Anterior cingulate cortex (tissue), 58 donors: ENCODE results near the gene STXBP6.
A peak's percentile ranks its signal among the peaks of the same experiment; 100 is the strongest.
"Not testable (repeated sequence)": the region's sequence is repeated elsewhere in the genome, so short reads cannot be mapped to it uniquely, and the experiment has no call there.

Experiments used
- DNase-seq, 58 donors: peaks; one replicate each; lab custom pipeline; 2025; lab: John Stamatoyannopoulos, UW

STXBP6 gene

GRCh38 chr14:24962118-24962517 lies 87.8 kb downstream of the STXBP6 start:
- not testable (repeated sequence) for DNase-seq

GRCh38 chr14:24960816-24961215 lies 89.1 kb downstream of the STXBP6 start:
- no peak for DNase-seq

DNA sequence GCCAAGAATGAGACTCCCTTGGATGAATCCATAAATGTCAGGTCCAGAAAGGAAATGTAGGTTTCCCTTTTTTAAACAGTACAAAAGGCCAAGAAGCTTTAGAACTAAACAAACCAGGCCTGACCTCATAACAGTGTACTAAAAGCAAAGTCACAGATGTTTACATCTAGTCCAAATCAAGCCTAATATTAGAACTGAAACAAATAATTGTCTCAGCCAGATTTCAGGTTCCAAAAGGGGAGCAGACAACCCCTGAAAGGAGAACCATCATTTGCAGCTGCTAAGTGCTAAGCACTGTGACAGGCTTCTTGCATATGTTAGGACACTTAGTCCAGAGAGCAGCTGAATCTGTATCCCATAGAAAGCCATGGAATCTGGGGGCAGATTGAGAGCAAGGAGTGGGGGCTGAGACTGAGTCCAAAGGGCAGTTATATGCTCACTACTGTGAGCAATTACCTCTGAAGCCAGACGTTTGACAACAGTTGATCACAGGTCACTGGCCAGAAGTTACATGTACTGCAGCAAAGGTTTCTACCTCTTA lies 90.1 kb downstream of the STXBP6 start:
- no peak for DNase-seq

DNA sequence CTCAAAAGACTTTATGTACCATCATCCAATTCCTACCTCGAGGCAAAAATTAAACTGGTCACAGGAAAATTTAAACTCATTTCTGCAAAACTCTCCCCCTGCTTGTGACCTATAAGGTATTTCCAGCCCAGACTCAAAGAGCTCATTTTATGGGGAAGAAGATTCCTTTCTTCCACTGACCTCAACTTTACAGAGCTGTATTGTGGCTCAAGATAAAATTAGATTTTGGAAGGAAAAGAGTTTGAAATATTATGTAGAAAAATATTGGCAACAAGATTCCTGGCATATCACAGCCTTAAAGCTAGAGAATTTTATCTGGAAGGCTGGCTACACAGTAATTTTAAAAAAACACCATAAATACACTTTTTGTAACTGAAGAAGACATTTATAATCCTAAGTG lies 91.7 kb downstream of the STXBP6 start:
- DNase-seq = no peak

GRCh38 chr14:24957814-24958213 lies 92.1 kb downstream of the STXBP6 start:
- DNase-seq = no peak

- DNase-seq = no peak
Measured at GRCh38 chr14:24956104-24956503, 93.8 kb downstream of the STXBP6 start.

DNA sequence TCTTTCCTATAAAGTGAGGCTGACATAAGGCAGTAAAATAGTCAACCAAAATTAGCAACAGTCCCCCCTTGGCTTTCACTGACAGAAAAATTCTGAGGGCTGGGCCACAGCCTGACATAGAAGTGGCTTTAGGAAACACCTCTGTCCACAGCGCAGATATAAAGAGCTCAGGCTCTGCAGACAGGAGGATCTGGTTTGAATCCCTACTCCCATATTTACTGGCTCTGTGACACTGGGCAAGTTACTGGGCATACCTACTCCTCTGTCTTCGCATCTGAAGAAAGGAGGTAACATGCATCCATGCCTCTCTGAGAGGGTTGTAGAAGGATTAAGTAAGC lies 95.3 kb downstream of the STXBP6 start:
- no peak for DNase-seq

DNA sequence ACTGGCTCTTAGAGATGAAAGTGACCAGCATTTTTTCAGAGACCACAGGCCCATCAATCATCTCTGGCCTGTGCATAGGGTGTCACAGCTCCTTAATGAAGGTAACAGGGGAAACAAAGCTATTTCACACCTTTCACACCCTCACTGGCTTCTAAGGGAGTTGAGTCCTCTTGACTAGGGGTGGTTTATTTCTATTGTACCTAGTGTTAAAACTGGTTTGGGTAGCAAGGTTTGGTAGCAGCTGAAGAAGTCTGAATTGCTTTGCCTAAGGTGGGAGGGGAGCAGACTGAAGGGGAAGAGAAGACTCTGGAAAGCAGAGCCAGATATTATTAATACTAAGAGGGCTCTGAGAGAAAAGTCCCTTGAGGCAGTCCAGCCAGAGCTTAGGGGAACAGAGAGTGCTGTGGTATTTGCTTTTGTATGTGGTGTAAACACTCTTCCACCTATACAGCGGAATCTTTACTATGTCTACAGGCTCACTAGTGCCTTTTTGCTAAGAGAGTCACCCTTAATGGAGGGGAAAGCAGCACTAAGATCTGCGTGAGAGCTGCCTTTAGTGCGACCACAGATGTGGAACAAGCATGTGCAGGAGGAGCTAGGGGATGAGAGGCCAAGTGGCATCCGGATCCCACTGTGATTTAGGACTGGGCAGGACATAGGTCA lies 95.8 kb downstream of the STXBP6 start:
- no peak for DNase-seq

- DNase-seq = peak in 29 of 58 donors; percentile 6 to 73 (median 23)
Measured at GRCh38 chr14:24952851-24953666, 96.9 kb downstream of the STXBP6 start.

DNA sequence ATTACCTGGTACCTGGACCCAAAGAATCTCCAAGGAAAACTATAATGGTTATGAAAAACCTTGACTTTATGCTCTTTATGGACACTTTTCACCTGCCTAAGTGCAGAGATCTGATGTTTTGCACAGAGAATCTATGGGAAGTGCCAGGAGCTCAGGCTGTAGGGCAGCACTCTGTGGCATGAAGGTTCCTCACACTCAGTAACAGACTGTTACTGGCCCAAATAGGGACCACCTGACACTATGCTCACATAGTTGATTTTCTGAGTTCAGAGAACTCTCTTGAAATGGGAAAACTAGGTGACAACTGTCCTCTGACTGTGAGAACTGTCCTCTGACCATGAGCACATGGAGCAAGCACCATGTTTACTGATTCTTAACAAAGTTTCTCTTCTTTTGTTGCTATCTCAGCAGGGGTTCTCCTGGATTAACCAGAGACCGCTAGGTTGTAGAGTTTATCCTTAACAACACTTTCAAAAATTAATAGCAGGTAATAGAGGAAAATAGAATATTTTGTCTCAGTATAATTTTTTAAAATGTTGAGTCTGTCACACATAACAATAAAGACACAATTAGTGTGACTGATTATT lies 101.6 kb downstream of the STXBP6 start:
- DNase-seq = no peak

- no peak for DNase-seq
Measured at GRCh38 chr14:24947131-24947530, 102.8 kb downstream of the STXBP6 start.

- DNase-seq = peak in 2 of 58 donors; percentile 28 to 30
Measured at GRCh38 chr14:24944800-24945199, 105.1 kb downstream of the STXBP6 start.

- DNase-seq = no peak
Measured at GRCh38 chr14:24943024-24943423, 106.9 kb downstream of the STXBP6 start.

DNA sequence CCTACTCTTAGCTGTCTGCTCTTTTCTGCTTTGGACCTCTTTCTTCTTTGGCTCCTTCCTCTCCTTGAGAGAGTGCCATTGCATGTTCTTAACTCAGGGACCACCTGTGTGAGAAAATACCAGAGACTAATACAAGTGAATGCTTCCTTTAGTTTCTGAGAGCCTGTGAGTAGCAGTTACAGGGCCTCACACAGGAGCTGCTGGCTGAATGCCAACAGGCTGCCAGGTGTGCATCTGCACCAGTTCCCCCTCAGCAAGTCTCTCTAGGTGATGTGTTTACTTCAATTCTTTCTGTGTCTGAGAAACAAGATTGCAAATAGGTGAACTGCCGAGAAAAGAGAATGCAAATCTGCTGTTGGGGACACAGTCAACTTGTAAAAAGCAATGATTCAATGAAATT lies 108.2 kb downstream of the STXBP6 start:
- peak in 1 of 58 donors; percentile 8 for DNase-seq

- no peak for DNase-seq
Measured at GRCh38 chr14:24940213-24940783, 109.6 kb downstream of the STXBP6 start.

- DNase-seq = no peak
Measured at GRCh38 chr14:24938593-24938992, 111.4 kb downstream of the STXBP6 start.

DNA sequence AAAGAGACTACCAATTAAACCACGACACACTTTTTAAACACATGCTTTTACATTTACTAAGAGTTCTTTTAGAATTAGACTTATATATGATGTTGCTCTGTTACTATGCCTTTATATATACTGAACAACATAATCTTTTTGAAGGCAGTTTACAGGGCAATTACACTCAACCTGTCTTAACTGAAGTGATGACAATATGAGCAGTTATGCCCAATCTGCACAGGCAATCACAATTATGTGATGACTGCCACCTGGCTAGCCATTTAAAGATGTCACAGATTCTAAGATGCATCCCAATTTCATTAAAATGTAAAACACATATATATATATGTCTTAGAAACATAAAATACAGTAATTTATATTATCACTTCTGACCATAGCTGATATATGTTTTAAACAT lies 112.6 kb downstream of the STXBP6 start:
- no peak for DNase-seq

DNA sequence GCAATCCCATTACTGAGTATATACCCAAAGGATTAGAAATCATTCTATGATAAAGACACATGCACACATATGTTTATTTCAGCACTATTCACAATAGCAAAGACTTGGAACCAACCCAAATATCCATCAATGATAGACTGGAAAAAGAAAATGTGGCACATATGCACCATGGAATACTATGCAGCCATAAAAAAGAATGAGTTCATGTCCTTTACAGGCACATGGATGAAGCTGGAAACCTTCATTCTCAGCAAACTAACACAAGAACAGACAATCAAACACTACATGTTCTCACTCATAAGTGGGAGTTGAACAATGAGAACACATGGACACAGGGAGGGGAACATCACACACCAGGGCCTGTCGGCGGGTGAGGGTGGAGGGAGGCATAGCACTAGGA lies 113.2 kb downstream of the STXBP6 start:
- DNase-seq = not testable (repeated sequence)

- no peak for DNase-seq
Measured at GRCh38 chr14:24935796-24936195, 114.2 kb downstream of the STXBP6 start.

DNA sequence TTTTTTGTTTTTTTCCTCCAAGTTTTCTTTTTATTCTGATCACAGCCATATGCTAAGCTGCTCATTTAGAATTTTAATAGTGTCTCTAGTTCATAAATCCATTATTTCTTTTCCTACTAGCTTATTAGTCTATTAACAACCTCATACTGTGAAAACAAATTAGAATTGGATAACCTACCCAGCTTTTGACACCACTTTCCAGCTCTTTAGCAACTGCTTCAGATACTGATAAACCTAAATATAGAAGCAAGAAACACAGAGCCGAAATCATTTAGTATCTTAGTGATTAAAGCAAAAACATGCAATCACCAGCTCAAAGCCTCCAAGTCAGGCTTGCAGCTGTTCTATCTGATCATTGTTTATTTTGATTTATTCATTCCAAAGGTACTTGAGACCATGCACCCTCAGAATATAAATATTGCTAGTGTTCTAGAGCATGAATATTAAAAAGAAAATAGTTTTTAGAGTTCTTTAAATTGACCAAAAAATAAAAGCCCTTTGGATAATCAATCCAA lies 121.5 kb downstream of the STXBP6 start:
- DNase-seq = no peak

- DNase-seq = no peak
Measured at GRCh38 chr14:24927809-24928208, 122.1 kb downstream of the STXBP6 start.
